Panc1 (cell line): ENCODE data around the gene UCHL3. TPM values are rescaled to one million over a fixed set of nuclear protein-coding genes. Genes with fewer than 3 reads are reported as not detected.
"Not testable (repeated sequence)": the region's sequence is repeated elsewhere in the genome, so short reads cannot be mapped to it uniquely, and the experiment has no call there.

ENCODE experiments used
- ATAC-seq: fragments of 200-7000 bp; cut with Tn5 transposase; 2 replicates; pipeline ENCODE4 v1.9.1; 2020; ENCODE audit warnings: mild to moderate bottlenecking, moderate library complexity
- BruUV-seq: library from RNA; stranded (reverse); fragments of 400-500 nt; replicated peaks from 2 replicates; lab custom pipeline; 2021; lab: Mats Ljungman, UMichigan
- CTCF ChIA-PET: fragments of 300-600 bp; sonication (Branson Sonifier 250); formaldehyde crosslinking; loops from one replicate; lab custom pipeline; 2022; ENCODE audit warnings: antibody characterized with exemption; lab: Charles Lee
- POLR2A ChIA-PET: fragments of 300-600 bp; sonication (Branson Sonifier 250); formaldehyde crosslinking; loops from one replicate; lab custom pipeline; 2022; ENCODE audit warnings: antibody characterized with exemption; lab: Charles Lee
- DNase-seq: peaks from one replicate; pipeline ENCODE4 v3.0.0-alpha.2; 2010; ENCODE audit warnings: low read depth, low spot score
- H3K27ac ChIP-seq: 2 replicates; pipeline ENCODE4 v1.5.1; 2011; ENCODE audit warnings: mild to moderate bottlenecking, low read length, inconsistent platforms
- H3K27me3 ChIP-seq: fragments of 200-500 bp; sonication (Bioruptor generic); 2 replicates; pipeline ENCODE4 v1.6.0; 2014; ENCODE audit warnings: low read length, inconsistent platforms; ENCODE audit not compliant: control insufficient read depth, insufficient read depth
- H3K36me3 ChIP-seq: fragments of 200-500 bp; sonication (Bioruptor generic); 2 replicates; pipeline ENCODE4 v1.5.1; 2014; ENCODE audit warnings: inconsistent platforms, mild to moderate bottlenecking, low read length, moderate library complexity; ENCODE audit not compliant: control insufficient read depth, insufficient read depth
- H3K4me1 ChIP-seq: 2 replicates; pipeline ENCODE4 v1.5.1; 2011; ENCODE audit warnings: inconsistent platforms, mild to moderate bottlenecking, low read length, moderate library complexity; ENCODE audit not compliant: control insufficient read depth, insufficient read depth
- H3K4me3 ChIP-seq, 2 experiments: 2 replicates each; pipeline ENCODE4 v1.5.1; 2011 to 2012; ENCODE audit warnings: low read depth in 2 of 2, low read length in 2 of 2, mild to moderate bottlenecking in 2 of 2, inconsistent platforms in 1 of 2, moderate library complexity in 1 of 2
- H3K9me3 ChIP-seq: fragments of 200-500 bp; sonication (Bioruptor generic); 2 replicates; pipeline ENCODE4 v1.5.1; 2014; ENCODE audit warnings: low read depth, mild to moderate bottlenecking, inconsistent platforms, low read length, moderate library complexity; ENCODE audit not compliant: control insufficient read depth, insufficient read depth
- CTCF ChIP-seq: fragments of 450-650 bp; IDR thresholded peaks from 2 replicates; pipeline ENCODE4 v1.5.1; 2017; ENCODE audit warnings: mild to moderate bottlenecking
- POLR2AphosphoS5 ChIP-seq: IDR thresholded peaks from 2 replicates; pipeline ENCODE4 v1.6.1; 2012; ENCODE audit warnings: mild to moderate bottlenecking, low read depth, low read length, moderate library complexity
- REST ChIP-seq, 2 experiments: IDR thresholded peaks; 2 replicates each; pipeline ENCODE4 v1.6.1; 2011 to 2012; ENCODE audit warnings: low read depth in 2 of 2, control low read depth in 1 of 2, low read length in 1 of 2, mild to moderate bottlenecking in 1 of 2, moderate library complexity in 1 of 2; ENCODE audit not compliant: insufficient read depth in 1 of 2
- SIN3A ChIP-seq: IDR thresholded peaks from 2 replicates; pipeline ENCODE4 v1.6.1; 2012; ENCODE audit warnings: low read depth, mild to moderate bottlenecking, low read length, moderate library complexity, borderline replicate concordance; ENCODE audit not compliant: insufficient read depth
- TCF7L2 ChIP-seq: IDR thresholded peaks from 2 replicates; pipeline ENCODE4 v1.6.1; 2011; ENCODE audit warnings: mild to moderate bottlenecking, low read depth, low read length, inconsistent platforms
- in situ Hi-C: cut with HindIII; loops from 2 replicates; pipeline ENCODE4 v1.10.0; 2016; ENCODE audit warnings: low sequenced_read_pairs, low pct_unique_long_range_greater_than_20kb
- intact Hi-C: fragments of 100-400 bp; cut with micrococcal nuclease; formaldehyde crosslinking; loops from one replicate; pipeline ENCODE4 v1.10.0; 2022; ENCODE audit not compliant: unreplicated experiment
- total RNA-seq: library from RNA; stranded (reverse); gene quantifications from one replicate; pipeline ENCODE4 v1.2.1, GENCODE V29; 2021; ENCODE audit not compliant: unreplicated experiment

The UCHL3 gene
- total RNA-seq, 1 experiment from 2014 or later, result 29.3 TPM

- Histone ChIP-seq H3K4me3 (no peak overlapping the region), H3K27ac (no peak overlapping the region), H3K4me1 (peaks cover 3% of the 10 kb centered on the region; the same call in 1 of the 2 replicates), H3K27me3 (no peaks in the 10 kb centered on the region), H3K9me3 (no peaks in the 10 kb centered on the region), H3K36me3 (no peaks in the 10 kb centered on the region; the same call in 1 of the 2 replicates)
- in situ Hi-C loops, result no loop called here
- BruUV-seq, result no TSS peak
- DNase-seq, result no peak
- ChIA-PET POLR2A (no interaction called here), CTCF (no interaction called here)
- intact Hi-C loops, result loop anchor here (10.0 kb wide), 1 partner anchor 60 kb away; the partner anchor contains the start of gene TBC1D4
- TF ChIP-seq TCF7L2, result no peak
- TF ChIP-seq SIN3A, result no peak
- TF ChIP-seq REST (IDR thresholded peaks at IDR 0.05; ENCODE audit: insufficient read depth in 1 of 2, low read depth in 2 of 2, low read length in 1 of 2), result no peak
- TF ChIP-seq POLR2AphosphoS5, result no peak
- TF ChIP-seq CTCF, result no peak
- ATAC-seq, result no peak
Measured at GRCh38 chr13:75544681-75545330, 4.8 kb upstream of the UCHL3 start.

GRCh38 chr13:75545386-75545785 lies 4.2 kb upstream of the UCHL3 start:
- ATAC-seq, in situ Hi-C loops, H3K4me3 ChIP-seq, H3K4me1 ChIP-seq, DNase-seq, H3K9me3 ChIP-seq, CTCF ChIA-PET, H3K27ac ChIP-seq, H3K27me3 ChIP-seq, BruUV-seq, H3K36me3 ChIP-seq, POLR2A ChIA-PET: not testable (repeated sequence)
- intact Hi-C loops, result loop anchor here (10.0 kb wide), 1 partner anchor 61 kb away; the partner anchor contains the start of gene TBC1D4

GRCh38 chr13:75547917-75548316 lies 1.7 kb upstream of the UCHL3 start:
- no peak for TF ChIP-seq REST (IDR thresholded peaks at IDR 0.05; ENCODE audit: insufficient read depth in 1 of 2, low read depth in 2 of 2, low read length in 1 of 2)
- TF ChIP-seq TCF7L2, result no peak
- TF ChIP-seq POLR2AphosphoS5, result no peak
- TF ChIP-seq CTCF, result no peak
- TF ChIP-seq SIN3A, result no peak
- ChIA-PET POLR2A (no interaction called here), CTCF (no interaction called here)
- H3K4me1 ChIP-seq, result peaks cover 3% of the 10 kb centered on the region; the same call in 1 of the 2 replicates
- in situ Hi-C loops (no loop called here), intact Hi-C loops (loop anchor here (10.0 kb wide), 1 partner anchor 63 kb away; the partner anchor contains the start of gene TBC1D4)
- BruUV-seq, result no TSS peak
- no peaks in the 10 kb centered on the region for H3K27me3 ChIP-seq
- no peaks in the 10 kb centered on the region; the same call in 1 of the 2 replicates for H3K36me3 ChIP-seq
- H3K4me3 ChIP-seq, result no peak overlapping the region
- H3K27ac ChIP-seq, result no peak overlapping the region
- ATAC-seq, result no peak
- DNase-seq, result no peak
- H3K9me3 ChIP-seq, result no peaks in the 10 kb centered on the region
